ENCODE results near the gene YARS2.

The YARS2 gene

GRCh38 chr12:32755654-32756475 is at the start of gene YARS2:
YARS2 (minus strand) TSS chr12:32755897; CDS start chr12:32755874, 23 bp downstream.
- DNase-seq: peak; percentile 97

DNA sequence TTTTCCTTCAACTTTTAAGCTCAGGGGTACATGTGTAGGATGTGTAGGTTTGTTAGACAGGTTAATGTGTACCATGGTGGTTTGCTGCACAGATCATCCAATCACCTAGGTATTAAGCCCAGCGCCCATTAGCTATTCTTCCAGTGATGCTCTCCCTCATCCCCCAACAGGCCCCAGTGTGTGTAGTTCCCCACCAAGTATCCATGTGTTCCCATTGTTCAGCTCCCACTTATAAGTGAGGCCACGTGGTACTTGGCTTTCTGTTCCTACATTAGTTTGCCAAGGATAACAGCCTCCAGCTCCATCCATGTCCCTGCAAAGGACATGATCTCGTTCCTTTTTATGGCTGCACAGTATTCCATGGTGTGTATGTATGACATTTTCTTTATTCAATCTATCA is 48.6 kb upstream of the YARS2 start:
- DNase-seq: no peak

GRCh38 chr12:32801269-32801980 is 45.7 kb upstream of the YARS2 start:
- DNase-seq: no peak

- no peak for DNase-seq
These were observed 38.6 kb upstream of the YARS2 start for GRCh38 chr12:32794281-32794680.

GRCh38 chr12:32789916-32790315 is 34.2 kb upstream of the YARS2 start:
- no peak for DNase-seq

GRCh38 chr12:32789446-32789845 is 33.7 kb upstream of the YARS2 start:
- DNase-seq: no peak

GRCh38 chr12:32788405-32788804 is 32.7 kb upstream of the YARS2 start:
- no peak for DNase-seq

GRCh38 chr12:32785557-32785956 is 29.9 kb upstream of the YARS2 start:
- DNase-seq: no peak

DNA sequence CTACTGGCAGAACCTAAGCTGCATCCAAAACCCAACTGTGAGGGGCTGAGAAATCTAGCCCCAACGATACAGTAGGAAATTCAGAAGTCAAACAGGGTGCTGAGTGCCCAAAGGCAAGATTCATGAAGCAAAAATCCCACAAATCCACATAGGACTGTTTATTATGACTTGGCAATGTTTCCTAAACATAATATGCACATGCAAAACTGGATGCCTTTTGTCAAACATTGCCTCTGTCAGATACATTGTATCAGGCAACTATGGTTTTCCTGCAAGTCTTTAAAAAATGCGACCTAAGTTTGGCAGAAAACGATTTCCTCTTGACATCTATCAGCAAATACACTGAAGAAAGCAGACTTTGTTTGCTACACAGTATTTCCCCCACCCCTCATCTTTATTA is 27.3 kb upstream of the YARS2 start:
- DNase-seq: no peak

DNA sequence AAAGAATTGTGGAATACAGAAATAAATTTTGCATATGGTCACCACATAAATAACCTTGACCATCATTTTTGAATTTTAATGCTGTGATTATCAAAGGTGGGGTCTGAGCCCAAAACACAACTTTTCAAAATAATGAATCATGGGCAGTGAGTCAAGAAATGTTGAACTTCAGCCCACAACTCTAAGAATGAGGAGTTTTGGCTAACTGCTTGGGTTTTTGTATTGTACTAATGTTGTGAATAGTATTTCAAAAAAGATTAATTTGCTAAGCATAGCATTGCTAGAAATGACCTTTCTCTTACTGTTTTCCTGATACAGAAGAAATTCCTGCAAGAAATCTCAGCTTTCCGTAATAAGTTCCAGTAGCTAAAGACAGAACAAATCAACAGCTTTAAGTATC is 24.4 kb upstream of the YARS2 start:
- DNase-seq: no peak

DNA sequence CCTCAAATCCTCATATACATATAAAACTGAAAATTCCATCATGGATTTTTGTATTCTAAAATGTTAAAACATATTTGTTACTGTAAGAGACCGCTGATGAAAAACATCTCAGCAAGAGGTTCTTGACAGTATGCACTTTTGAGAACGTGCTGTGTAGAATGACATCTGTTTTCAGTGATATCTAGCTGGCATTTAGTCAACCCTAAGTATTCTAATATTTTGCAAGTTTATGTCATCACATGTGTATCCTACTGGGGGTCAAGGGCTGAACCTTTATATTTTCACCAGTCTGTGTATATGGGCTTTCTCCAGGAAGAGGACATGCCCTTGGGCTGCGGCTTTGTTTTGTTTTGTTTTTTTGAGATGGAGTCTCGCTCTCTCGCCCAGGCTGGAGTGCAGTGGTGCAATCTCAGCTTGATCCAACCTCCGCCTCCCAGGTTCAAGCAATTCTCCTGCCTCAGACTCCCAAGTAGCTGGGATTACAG is 22.0 kb upstream of the YARS2 start:
- DNase-seq: no peak

DNA sequence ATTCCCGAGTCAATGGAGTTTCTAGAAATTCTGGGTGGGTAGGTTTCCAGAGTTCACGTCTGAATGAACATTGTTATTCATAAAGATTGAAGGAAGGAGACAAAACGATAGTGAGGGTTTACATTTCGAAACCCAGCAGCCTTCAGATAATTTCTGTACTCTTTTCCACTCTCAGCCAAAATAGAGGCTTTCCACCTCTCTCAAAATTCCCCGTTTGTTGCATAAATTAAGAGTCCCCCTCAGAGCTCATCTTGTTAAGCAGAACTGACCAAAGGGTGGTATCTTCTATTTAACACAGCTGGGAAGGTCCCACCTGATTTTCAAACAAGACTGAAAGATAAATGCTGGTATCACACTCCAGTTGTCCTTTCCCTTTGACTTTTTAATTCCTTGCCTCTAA is 21.5 kb upstream of the YARS2 start:
- no peak for DNase-seq

DNA sequence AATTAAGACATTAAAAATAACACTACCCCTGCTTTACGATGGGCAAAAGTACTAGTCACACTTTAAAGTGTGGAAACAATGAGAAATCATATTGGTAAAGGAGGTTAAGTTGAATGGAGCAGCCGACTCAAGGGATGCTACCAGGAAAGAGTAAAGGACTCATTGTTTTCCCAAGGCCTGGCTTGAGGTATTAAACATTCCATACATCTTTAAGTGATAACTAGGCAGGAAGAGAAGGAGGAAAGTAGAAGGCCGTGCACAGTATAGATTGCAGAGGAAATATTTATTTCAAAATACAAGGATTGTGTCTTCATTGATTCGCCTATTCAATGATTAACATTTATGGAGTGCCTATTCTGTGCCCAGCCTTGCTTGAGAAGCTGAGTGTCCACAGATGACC is 20.6 kb upstream of the YARS2 start:
- no peak for DNase-seq

DNA sequence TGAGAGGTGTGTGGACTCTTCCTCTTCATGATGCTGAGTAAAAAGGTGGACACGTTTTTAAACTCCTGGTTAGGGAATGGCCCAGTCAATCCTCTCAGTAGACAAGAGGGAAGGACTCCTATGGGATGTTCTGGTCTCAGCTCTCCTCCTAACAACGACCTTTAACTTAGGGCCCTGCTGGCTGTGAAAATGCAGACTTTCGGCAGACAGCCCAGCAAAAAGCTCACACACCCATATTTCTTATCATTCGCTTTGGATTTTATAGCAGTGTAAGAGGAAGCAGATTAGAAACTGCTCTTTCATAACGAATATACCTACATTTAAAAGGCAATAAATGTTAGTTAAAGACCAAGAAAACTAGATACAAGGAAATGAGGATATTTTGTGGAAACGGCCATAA is 18.0 kb upstream of the YARS2 start:
- no peak for DNase-seq

GRCh38 chr12:32770141-32770540 is 14.4 kb upstream of the YARS2 start:
- DNase-seq: peak; percentile 36

GRCh38 chr12:32768518-32768917 is 12.8 kb upstream of the YARS2 start:
- DNase-seq: peak; percentile 30

DNA sequence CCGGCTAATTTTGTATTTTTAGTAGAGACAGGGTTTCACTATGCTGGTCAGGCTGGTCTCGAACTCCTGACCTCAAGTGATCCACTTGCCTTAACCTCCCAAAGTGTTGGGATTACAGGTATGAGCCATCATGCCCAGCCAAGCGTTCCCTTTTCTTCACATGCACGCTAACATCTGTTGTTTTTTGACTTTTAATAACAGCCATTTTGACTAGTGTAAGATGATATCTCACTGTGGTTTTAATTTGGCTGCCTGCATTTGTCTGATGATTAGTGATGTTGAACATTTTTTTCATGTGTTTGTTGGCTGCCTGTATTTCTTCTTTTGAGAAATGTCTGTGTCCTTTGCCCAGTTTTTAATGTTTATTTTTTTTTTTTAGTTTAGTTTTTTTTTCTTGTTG is 10.2 kb upstream of the YARS2 start:
- peak; percentile 98 for DNase-seq

- DNase-seq: no peak
These were observed 6.0 kb upstream of the YARS2 start for GRCh38 chr12:32761716-32762115.

GRCh38 chr12:32757157-32757556 is 1.5 kb upstream of the YARS2 start:
- no peak for DNase-seq

- DNase-seq: no peak
These were observed 874 bp upstream of the YARS2 start for GRCh38 chr12:32756476-32757066.

DNA sequence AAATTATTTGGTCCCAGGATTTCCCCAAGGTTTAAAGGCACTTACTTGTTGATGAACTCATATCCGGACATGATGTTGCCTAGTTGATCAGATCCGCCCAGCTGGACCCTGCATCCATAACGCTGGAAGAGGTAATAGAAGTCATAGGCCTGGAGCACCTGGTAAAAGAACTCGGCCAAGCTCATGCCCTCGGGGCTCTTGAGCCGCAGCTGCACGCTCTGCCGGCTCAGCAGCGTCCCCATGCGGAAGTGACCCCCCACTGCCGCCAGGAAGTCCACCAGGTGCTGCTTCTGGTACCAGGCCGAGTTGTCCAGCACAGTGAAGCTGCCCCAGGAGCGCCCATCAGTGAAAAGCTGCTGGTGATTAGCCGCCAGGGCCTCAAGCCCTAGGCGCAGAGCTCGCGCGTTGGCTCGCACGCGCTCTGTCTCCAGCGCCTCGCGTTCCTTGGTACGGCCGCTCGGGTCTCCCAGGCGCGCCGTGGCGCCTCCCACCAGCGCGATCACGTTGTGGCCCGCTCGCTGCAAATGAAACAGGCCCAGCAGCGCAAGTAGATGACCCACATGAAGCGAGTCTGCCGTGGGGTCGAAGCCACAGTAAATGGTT is 545 bp downstream of the YARS2 start:
- DNase-seq: peak; percentile 66

- DNase-seq: no peak
These were observed 1.6 kb downstream of the YARS2 start for GRCh38 chr12:32754111-32754510.

DNA sequence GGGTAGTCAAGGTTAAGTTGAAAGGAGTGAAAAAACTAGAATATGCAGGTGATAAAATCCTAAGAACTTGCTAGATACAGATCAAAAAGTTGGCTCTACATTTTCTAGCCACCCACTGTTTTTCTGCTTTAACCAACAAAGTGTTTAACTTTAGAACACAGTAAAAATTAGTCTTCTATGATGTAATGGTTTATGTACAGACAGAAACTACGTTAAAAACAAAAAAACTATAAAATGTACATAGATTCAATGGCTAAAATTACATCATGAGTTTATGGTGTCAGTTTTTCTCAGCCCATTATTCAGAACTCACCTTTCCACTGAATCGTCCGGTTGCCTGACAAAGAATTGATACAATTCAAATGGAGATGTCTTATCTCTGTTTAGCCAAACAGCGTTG is 2.1 kb downstream of the YARS2 start:
- no peak for DNase-seq

DNA sequence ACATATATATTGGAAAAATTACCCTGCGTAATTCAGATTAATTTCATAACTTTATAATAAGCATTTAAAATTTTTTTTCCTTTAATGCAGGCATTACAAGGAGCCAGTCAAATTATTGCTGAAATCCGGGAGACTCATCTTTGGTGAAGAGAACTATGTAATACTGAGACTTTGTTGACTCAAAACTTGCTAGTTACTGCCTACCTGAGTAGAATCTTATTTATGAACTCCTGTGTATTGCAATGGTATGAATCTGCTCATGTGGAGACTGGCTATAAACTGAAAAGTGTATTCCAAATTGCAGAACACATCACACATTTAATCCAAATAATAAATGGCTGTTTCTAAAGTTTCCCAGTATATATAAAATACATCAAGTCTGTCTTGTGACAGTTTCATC is 12.4 kb downstream of the YARS2 start:
- no peak for DNase-seq

Data from NCI-H2171 treated with DMSO at 0.1 percent for 48 hours (cell line).